ENCODE data around the gene ORMDL2.
"Not testable (repeated sequence)": the region's sequence is repeated elsewhere in the genome, so short reads cannot be mapped to it uniquely, and the experiment has no call there.

ORMDL2 gene

GRCh38 chr12:55850401-55850800 is 32.6 kb downstream of the ORMDL2 start:
- in situ Hi-C loops (cut with MboI; ENCODE audit: low sequenced_read_pairs): no loop called here

- in situ Hi-C loops (cut with MboI; ENCODE audit: low sequenced_read_pairs): no loop called here
Measured at GRCh38 chr12:55850893-55851292, 33.1 kb downstream of the ORMDL2 start.

GRCh38 chr12:55852740-55853139 is 34.9 kb downstream of the ORMDL2 start:
- in situ Hi-C loops (cut with MboI; ENCODE audit: low sequenced_read_pairs): no loop called here

GRCh38 chr12:55861396-55861795 is 43.6 kb downstream of the ORMDL2 start:
- in situ Hi-C loops (cut with MboI; ENCODE audit: low sequenced_read_pairs): no loop called here

- in situ Hi-C loops (cut with MboI; ENCODE audit: low sequenced_read_pairs): no loop called here
Measured at GRCh38 chr12:55861871-55862270, 44.0 kb downstream of the ORMDL2 start.

GRCh38 chr12:55862286-55862685 is 44.4 kb downstream of the ORMDL2 start:
- in situ Hi-C loops (cut with MboI; ENCODE audit: low sequenced_read_pairs): no loop called here

- in situ Hi-C loops (cut with MboI; ENCODE audit: low sequenced_read_pairs): not testable (repeated sequence)
Measured at GRCh38 chr12:55862931-55863330, 45.1 kb downstream of the ORMDL2 start.

GRCh38 chr12:55865327-55865726 is 47.5 kb downstream of the ORMDL2 start:
- in situ Hi-C loops (cut with MboI; ENCODE audit: low sequenced_read_pairs): no loop called here

- in situ Hi-C loops (cut with MboI; ENCODE audit: low sequenced_read_pairs): not testable (repeated sequence)
Measured at GRCh38 chr12:55866454-55867004, 48.7 kb downstream of the ORMDL2 start.

Measured in hTERT RPE-1 (cell line).